Neural cell (in vitro differentiated cells): Measurements from ENCODE around the gene DNAJC16. TPM values are rescaled to one million over a fixed set of nuclear protein-coding genes. Genes with fewer than 3 reads are reported as not detected.

Experiments
- H2AFZ ChIP-seq: fragments of 200-600, 300-800 bp; sonication (generic), shearing (Covaris generic); 2 replicates; pipeline ENCODE4 v1.6.0; 2014; ENCODE audit warnings: low read depth, mild to moderate bottlenecking, antibody characterized with exemption, low read length, moderate library complexity
- H3F3A ChIP-seq: fragments of 200-600 bp; shearing (Covaris generic); 2 replicates; pipeline ENCODE4 v1.6.1; 2016; ENCODE audit warnings: mild to moderate bottlenecking, moderate library complexity, mixed read lengths, antibody characterized with exemption, low read length; ENCODE audit not compliant: insufficient read depth, poor library complexity, severe bottlenecking
- H3K27ac ChIP-seq: fragments of 200-600, 300-800 bp; sonication (generic), shearing (Covaris generic); 2 replicates; pipeline ENCODE4 v1.5.1; 2014; ENCODE audit warnings: mild to moderate bottlenecking, low read length, moderate library complexity
- H3K27me3 ChIP-seq: fragments of 300-800, 200-600 bp; sonication (generic), shearing (Covaris generic); 2 replicates; pipeline ENCODE4 v1.6.0; 2014; ENCODE audit warnings: mild to moderate bottlenecking, low read depth, low read length, moderate library complexity; ENCODE audit not compliant: insufficient read depth
- H3K36me3 ChIP-seq: fragments of 300-800, 200-600 bp; sonication (generic), shearing (Covaris generic); 2 replicates; pipeline ENCODE4 v1.5.1; 2014; ENCODE audit warnings: mild to moderate bottlenecking, antibody characterized with exemption, low read length, moderate library complexity; ENCODE audit not compliant: insufficient read depth
- H3K4me2 ChIP-seq: fragments of 300-800, 200-600 bp; sonication (generic), shearing (Covaris generic); 2 replicates; pipeline ENCODE4 v1.6.0; 2014; ENCODE audit warnings: mild to moderate bottlenecking, low read length
- H3K4me3 ChIP-seq: fragments of 300-800, 200-600 bp; sonication (generic), shearing (Covaris generic); 2 replicates; pipeline ENCODE4 v1.5.1; 2014; ENCODE audit warnings: mild to moderate bottlenecking, low read length, moderate library complexity
- H3K79me2 ChIP-seq: fragments of 200-600 bp; shearing (Covaris generic); replicated peaks from 2 replicates; pipeline ENCODE4 v1.6.0; 2014; ENCODE audit warnings: mild to moderate bottlenecking, low read length, moderate library complexity; ENCODE audit not compliant: insufficient read depth
- H3K9ac ChIP-seq: fragments of 300-800, 200-600 bp; sonication (generic), shearing (Covaris generic); 2 replicates; pipeline ENCODE4 v1.6.1; 2016; ENCODE audit warnings: mild to moderate bottlenecking, low read length, mixed read lengths
- H3K9me2 ChIP-seq: fragments of 200-600 bp; shearing (Covaris generic); 2 replicates; pipeline ENCODE4 v1.6.1; 2016; ENCODE audit warnings: mild to moderate bottlenecking, low read length, mixed read lengths; ENCODE audit not compliant: insufficient read depth
- H3K9me3 ChIP-seq: fragments of 200-600, 300-800 bp; sonication (generic), shearing (Covaris generic); 2 replicates; pipeline ENCODE4 v1.6.1; 2016; ENCODE audit warnings: mild to moderate bottlenecking, mixed run types, low read length, moderate library complexity, mixed read lengths
- H4K20me1 ChIP-seq: fragments of 200-600 bp; shearing (Covaris generic); 2 replicates; pipeline ENCODE4 v1.6.1; 2016; ENCODE audit warnings: mild to moderate bottlenecking, mixed run types; ENCODE audit not compliant: insufficient read depth
- EP300 ChIP-seq: fragments of 450-650 bp; conservative IDR thresholded peaks from 2 replicates; pipeline ENCODE4 v1.6.1; 2014; ENCODE audit warnings: antibody characterized with exemption, mild to moderate bottlenecking, moderate library complexity; ENCODE audit not compliant: poor library complexity, severe bottlenecking
- EZH2 ChIP-seq: fragments of 200-600, 300-800 bp; shearing (Covaris generic), sonication (generic); IDR thresholded peaks from 2 replicates; pipeline ENCODE4 v1.6.1; 2014; ENCODE audit warnings: antibody characterized with exemption, low read length, borderline replicate concordance, mild to moderate bottlenecking; ENCODE audit not compliant: insufficient read depth, poor library complexity, severe bottlenecking
- MXI1 ChIP-seq: fragments of 450-650 bp; conservative IDR thresholded peaks from 2 replicates; pipeline ENCODE4 v1.6.1; 2014; ENCODE audit warnings: antibody characterized with exemption, mild to moderate bottlenecking; ENCODE audit not compliant: poor library complexity, severe bottlenecking
- POLR2AphosphoS5 ChIP-seq: IDR thresholded peaks from 2 replicates; pipeline ENCODE4 v1.6.1; 2012
- RAD21 ChIP-seq: fragments of 450-650 bp; conservative IDR thresholded peaks from 2 replicates; pipeline ENCODE4 v1.6.1; 2014; ENCODE audit warnings: antibody characterized with exemption, mild to moderate bottlenecking, moderate library complexity
- SMC3 ChIP-seq: fragments of 450-650 bp; conservative IDR thresholded peaks from 2 replicates; pipeline ENCODE4 v1.6.1; 2014; ENCODE audit warnings: antibody characterized with exemption, mild to moderate bottlenecking, moderate library complexity; ENCODE audit not compliant: poor library complexity
- TAF1 ChIP-seq: IDR thresholded peaks from 2 replicates; pipeline ENCODE4 v1.6.1; 2012; ENCODE audit warnings: low read depth
- polyA plus RNA-seq: library from polyadenylated mRNA; depleted of rRNA; stranded (reverse); fragments of >200 nt; gene quantifications from 2 replicates; pipeline ENCODE4 v1.2.3, GENCODE V29; 2014
- TF ChIP-seq, protein P1 (sequence below): fragments of 450-650 bp; IDR thresholded peaks from 2 replicates; pipeline ENCODE4 v1.5.1; 2014; ENCODE audit warnings: antibody characterized with exemption, mild to moderate bottlenecking, moderate library complexity; ENCODE audit not compliant: poor library complexity, severe bottlenecking
- TF ChIP-seq, protein P2 (sequence below): IDR thresholded peaks from 2 replicates; pipeline ENCODE4 v1.6.1; 2012; ENCODE audit warnings: borderline replicate concordance

The DNAJC16 gene
- polyA plus RNA-seq, 1 donor from 2014 or later = 10.9 TPM

DNA sequence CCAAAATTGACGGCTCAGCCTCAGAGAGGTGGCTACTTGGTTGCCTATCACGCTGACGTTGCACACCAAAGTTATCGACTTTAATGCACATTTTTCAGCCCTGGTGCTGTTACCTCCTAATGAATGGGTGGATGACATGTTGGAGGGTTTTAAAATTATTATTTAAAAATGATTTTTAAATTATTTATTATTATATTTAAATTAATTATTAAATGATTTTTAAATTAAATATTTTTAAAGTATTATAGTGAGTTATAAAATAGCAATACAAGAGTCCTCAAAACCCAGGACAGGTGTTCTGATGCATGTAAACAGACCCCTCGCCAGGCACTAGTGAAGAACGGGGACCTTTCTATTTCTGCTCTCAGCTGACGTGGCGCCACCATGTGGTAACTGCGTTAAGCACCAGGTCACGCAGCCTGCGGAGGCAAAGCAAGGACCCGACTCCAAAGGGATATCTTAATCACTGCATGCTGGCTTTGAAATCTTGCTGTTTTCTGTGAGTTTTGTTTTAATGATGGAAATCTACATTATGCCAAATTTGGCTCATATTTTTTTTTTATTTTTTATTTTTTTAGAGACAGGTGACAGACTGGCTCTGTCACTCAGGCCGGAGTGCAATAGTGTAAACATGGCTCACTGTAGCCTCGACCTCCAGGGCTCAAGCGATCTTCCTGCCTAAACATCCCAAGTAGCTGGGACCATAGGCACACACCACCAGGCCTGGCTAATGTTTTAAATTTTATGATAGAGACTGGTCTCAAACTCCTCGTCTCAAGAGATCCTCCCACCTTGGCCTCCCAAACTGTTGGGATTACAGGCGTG is 25.2 kb upstream of the DNAJC16 start:
- Histone ChIP-seq H3K9me2 (no peaks in the 10 kb centered on the region), H3K36me3 (no peaks in the 10 kb centered on the region)

DNA sequence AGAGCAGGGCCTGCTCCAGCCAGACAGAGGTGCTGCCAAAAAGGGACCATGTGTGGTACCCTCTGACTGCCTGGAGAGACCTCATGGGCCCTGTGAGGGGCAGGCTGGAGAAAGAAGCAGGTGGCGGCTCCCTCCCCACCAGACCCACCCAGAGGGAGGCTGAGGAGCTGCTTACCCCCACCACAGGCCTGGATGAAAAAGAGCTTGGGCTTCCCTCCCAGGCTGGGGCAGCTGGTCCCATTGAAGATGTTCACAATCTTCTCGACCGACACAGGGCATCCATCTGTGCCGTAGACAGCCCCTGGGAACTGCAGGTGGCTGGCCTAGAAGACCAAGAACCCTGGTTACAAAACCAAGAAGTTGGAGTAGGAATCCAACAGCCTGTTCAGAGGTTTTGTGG is 22.2 kb upstream of the DNAJC16 start:
- Histone ChIP-seq H3F3A (no peaks in the 10 kb centered on the region), H3K27me3 (no peaks in the 10 kb centered on the region), H3K4me3 (no peak overlapping the region), H3K36me3 (no peaks in the 10 kb centered on the region), H3K9me2 (no peaks in the 10 kb centered on the region), H3K9me3 (no peaks in the 10 kb centered on the region), H3K27ac (no peak overlapping the region), H3K79me2 (no peaks in the 10 kb centered on the region), H3K4me2 (no peak overlapping the region), H4K20me1 (no peaks in the 10 kb centered on the region), H3K9ac (no peak overlapping the region), H2AFZ (no peak overlapping the region)
- no peak for TF ChIP-seq TAF1
- TF ChIP-seq, protein P1, sequence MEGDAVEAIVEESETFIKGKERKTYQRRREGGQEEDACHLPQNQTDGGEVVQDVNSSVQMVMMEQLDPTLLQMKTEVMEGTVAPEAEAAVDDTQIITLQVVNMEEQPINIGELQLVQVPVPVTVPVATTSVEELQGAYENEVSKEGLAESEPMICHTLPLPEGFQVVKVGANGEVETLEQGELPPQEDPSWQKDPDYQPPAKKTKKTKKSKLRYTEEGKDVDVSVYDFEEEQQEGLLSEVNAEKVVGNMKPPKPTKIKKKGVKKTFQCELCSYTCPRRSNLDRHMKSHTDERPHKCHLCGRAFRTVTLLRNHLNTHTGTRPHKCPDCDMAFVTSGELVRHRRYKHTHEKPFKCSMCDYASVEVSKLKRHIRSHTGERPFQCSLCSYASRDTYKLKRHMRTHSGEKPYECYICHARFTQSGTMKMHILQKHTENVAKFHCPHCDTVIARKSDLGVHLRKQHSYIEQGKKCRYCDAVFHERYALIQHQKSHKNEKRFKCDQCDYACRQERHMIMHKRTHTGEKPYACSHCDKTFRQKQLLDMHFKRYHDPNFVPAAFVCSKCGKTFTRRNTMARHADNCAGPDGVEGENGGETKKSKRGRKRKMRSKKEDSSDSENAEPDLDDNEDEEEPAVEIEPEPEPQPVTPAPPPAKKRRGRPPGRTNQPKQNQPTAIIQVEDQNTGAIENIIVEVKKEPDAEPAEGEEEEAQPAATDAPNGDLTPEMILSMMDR = no peak

More for the DNA sequence above, 25.2 kb upstream of the DNAJC16 start:
- no peaks in the 10 kb centered on the region for H4K20me1 ChIP-seq
- H2AFZ ChIP-seq = no peak overlapping the region
- no peak overlapping the region for H3K27ac ChIP-seq
- no peak overlapping the region for H3K4me2 ChIP-seq
- no peaks in the 10 kb centered on the region for H3K79me2 ChIP-seq
- TF ChIP-seq MXI1 = no peak
- TF ChIP-seq, protein P1 = peak; percentile 28
- H3K4me3 ChIP-seq = no peak overlapping the region
- H3K27me3 ChIP-seq = no peaks in the 10 kb centered on the region
- no peak overlapping the region for H3K9ac ChIP-seq
- H3F3A ChIP-seq = no peaks in the 10 kb centered on the region
- no peaks in the 10 kb centered on the region for H3K9me3 ChIP-seq

DNA sequence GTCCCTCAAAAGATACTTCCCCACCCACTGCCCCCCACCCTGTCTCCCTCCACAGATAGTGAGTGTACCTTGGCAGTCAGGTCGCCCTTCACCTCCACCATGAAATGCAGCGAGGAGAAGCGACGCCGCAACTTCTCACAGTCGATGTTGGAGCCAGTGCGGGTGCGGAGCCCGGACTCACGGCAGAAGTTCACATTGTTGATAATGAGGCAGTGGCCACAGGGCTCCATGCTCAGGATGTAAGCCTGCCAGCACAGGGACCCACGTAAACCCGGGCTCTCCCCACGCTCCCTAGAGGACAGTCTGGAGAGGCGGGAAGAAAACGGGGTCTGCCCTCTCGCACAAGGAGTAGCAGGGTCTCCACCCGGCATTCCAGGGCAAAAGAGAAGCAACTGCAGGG is 19.8 kb upstream of the DNAJC16 start:
- Histone ChIP-seq H3K27me3 (no peaks in the 10 kb centered on the region), H3K4me2 (no peak overlapping the region), H3K27ac (no peak overlapping the region), H3F3A (no peaks in the 10 kb centered on the region), H4K20me1 (no peaks in the 10 kb centered on the region), H3K36me3 (no peaks in the 10 kb centered on the region), H2AFZ (no peak overlapping the region), H3K4me3 (no peak overlapping the region), H3K9me2 (no peaks in the 10 kb centered on the region), H3K9ac (no peak overlapping the region), H3K9me3 (no peaks in the 10 kb centered on the region), H3K79me2 (no peaks in the 10 kb centered on the region)
- TF ChIP-seq MXI1 (no peak), TAF1 (no peak), SMC3 (no peak), EZH2 (no peak), RAD21 (no peak), POLR2AphosphoS5 (no peak), EP300 (no peak)
- TF ChIP-seq, protein P1 = no peak
- TF ChIP-seq, protein P2, sequence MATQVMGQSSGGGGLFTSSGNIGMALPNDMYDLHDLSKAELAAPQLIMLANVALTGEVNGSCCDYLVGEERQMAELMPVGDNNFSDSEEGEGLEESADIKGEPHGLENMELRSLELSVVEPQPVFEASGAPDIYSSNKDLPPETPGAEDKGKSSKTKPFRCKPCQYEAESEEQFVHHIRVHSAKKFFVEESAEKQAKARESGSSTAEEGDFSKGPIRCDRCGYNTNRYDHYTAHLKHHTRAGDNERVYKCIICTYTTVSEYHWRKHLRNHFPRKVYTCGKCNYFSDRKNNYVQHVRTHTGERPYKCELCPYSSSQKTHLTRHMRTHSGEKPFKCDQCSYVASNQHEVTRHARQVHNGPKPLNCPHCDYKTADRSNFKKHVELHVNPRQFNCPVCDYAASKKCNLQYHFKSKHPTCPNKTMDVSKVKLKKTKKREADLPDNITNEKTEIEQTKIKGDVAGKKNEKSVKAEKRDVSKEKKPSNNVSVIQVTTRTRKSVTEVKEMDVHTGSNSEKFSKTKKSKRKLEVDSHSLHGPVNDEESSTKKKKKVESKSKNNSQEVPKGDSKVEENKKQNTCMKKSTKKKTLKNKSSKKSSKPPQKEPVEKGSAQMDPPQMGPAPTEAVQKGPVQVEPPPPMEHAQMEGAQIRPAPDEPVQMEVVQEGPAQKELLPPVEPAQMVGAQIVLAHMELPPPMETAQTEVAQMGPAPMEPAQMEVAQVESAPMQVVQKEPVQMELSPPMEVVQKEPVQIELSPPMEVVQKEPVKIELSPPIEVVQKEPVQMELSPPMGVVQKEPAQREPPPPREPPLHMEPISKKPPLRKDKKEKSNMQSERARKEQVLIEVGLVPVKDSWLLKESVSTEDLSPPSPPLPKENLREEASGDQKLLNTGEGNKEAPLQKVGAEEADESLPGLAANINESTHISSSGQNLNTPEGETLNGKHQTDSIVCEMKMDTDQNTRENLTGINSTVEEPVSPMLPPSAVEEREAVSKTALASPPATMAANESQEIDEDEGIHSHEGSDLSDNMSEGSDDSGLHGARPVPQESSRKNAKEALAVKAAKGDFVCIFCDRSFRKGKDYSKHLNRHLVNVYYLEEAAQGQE = no peak
